WTC11 (cell line): ENCODE results near the gene C11orf65.

ENCODE experiments used
- ATF1 ChIP-seq: sonication (generic); formaldehyde crosslinking; IDR thresholded peaks from 2 replicates; pipeline ENCODE4 v1.8.1; 2023; ENCODE audit warnings: mild to moderate bottlenecking, moderate library complexity, missing genetic modification reagents
- CREB1 ChIP-seq: sonication (generic); formaldehyde crosslinking; IDR thresholded peaks from 2 replicates; pipeline ENCODE4 v1.8.0; 2023; ENCODE audit warnings: mild to moderate bottlenecking, missing genetic modification reagents
- KAT7 ChIP-seq: sonication (generic); formaldehyde crosslinking; IDR thresholded peaks from 2 replicates; pipeline ENCODE4 v1.8.1; 2023; ENCODE audit warnings: missing genetic modification reagents, mild to moderate bottlenecking, borderline replicate concordance
- NFYB ChIP-seq: sonication (generic); formaldehyde crosslinking; conservative IDR thresholded peaks from 2 replicates; pipeline ENCODE4 v1.8.0; 2022; ENCODE audit warnings: low read depth, missing genetic modification reagents
- TCF7 ChIP-seq: sonication (generic); formaldehyde crosslinking; IDR thresholded peaks from 2 replicates; pipeline ENCODE4 v1.8.0; 2022; ENCODE audit warnings: mild to moderate bottlenecking, low read depth, missing genetic modification reagents, moderate library complexity
- ZNF138 ChIP-seq: sonication (generic); formaldehyde crosslinking; conservative IDR thresholded peaks from 2 replicates; pipeline ENCODE4 v1.8.1; 2022; ENCODE audit warnings: mild to moderate bottlenecking, moderate library complexity, missing genetic modification reagents
- ZNF423 ChIP-seq: fragments of 250-450 bp; sonication (Bioruptor Pico); IDR thresholded peaks from 2 replicates; pipeline ENCODE4 v2.1.2; 2022; ENCODE audit warnings: mild to moderate bottlenecking, moderate library complexity
- TF ChIP-seq, protein P1 (sequence below): fragments of 200-600 bp; IDR thresholded peaks from 2 replicates; pipeline ENCODE4 v1.8.0; 2022; ENCODE audit warnings: antibody characterized with exemption
- TF ChIP-seq, protein P2 (sequence below): sonication (generic); formaldehyde crosslinking; IDR thresholded peaks from 2 replicates; pipeline ENCODE4 v1.8.1; 2023; ENCODE audit warnings: mild to moderate bottlenecking, missing genetic modification reagents
- TF ChIP-seq, protein P3 (sequence below): sonication (generic); formaldehyde crosslinking; IDR thresholded peaks from 2 replicates; pipeline ENCODE4 v1.8.1; 2023; ENCODE audit warnings: mild to moderate bottlenecking, missing genetic modification reagents, borderline replicate concordance
- TF ChIP-seq, protein P4 (sequence below): sonication (generic); formaldehyde crosslinking; IDR thresholded peaks from 2 replicates; pipeline ENCODE4 v1.8.1; 2022; ENCODE audit warnings: missing genetic modification reagents, borderline replicate concordance
- TF ChIP-seq, protein P5 (sequence below): sonication (generic); formaldehyde crosslinking; IDR thresholded peaks from 2 replicates; pipeline ENCODE4 v1.8.0; 2022; ENCODE audit warnings: mild to moderate bottlenecking, missing genetic modification reagents

DNA sequence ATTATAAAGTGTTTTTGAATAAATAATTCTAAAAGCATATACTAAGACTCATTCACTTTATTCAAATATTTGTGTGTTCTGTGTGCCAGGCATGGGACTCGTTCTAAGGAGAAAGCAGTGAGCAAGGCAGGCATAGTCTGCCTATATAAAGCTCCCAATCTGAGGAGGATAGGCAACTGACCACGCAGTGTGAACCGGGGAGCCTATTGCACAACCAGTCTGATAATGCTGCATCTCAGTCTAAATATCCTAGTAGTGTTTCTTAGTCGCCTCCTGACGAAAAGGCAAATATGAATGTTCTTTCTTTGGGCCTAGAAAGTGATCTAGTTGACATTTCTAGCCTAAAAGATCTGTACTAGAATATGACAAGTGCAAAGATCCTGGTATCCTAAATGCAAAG is 98.3 kb downstream of the C11orf65 start:
- TF ChIP-seq, protein P1, sequence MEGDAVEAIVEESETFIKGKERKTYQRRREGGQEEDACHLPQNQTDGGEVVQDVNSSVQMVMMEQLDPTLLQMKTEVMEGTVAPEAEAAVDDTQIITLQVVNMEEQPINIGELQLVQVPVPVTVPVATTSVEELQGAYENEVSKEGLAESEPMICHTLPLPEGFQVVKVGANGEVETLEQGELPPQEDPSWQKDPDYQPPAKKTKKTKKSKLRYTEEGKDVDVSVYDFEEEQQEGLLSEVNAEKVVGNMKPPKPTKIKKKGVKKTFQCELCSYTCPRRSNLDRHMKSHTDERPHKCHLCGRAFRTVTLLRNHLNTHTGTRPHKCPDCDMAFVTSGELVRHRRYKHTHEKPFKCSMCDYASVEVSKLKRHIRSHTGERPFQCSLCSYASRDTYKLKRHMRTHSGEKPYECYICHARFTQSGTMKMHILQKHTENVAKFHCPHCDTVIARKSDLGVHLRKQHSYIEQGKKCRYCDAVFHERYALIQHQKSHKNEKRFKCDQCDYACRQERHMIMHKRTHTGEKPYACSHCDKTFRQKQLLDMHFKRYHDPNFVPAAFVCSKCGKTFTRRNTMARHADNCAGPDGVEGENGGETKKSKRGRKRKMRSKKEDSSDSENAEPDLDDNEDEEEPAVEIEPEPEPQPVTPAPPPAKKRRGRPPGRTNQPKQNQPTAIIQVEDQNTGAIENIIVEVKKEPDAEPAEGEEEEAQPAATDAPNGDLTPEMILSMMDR, result no peak
- no peak for TF ChIP-seq KAT7 (CRISPR knock-in tag)
- TF ChIP-seq, protein P2, sequence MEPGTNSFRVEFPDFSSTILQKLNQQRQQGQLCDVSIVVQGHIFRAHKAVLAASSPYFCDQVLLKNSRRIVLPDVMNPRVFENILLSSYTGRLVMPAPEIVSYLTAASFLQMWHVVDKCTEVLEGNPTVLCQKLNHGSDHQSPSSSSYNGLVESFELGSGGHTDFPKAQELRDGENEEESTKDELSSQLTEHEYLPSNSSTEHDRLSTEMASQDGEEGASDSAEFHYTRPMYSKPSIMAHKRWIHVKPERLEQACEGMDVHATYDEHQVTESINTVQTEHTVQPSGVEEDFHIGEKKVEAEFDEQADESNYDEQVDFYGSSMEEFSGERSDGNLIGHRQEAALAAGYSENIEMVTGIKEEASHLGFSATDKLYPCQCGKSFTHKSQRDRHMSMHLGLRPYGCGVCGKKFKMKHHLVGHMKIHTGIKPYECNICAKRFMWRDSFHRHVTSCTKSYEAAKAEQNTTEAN, result no peak
- TF ChIP-seq ATF1, result no peak
- TF ChIP-seq CREB1 (CRISPR knock-in tag), result no peak
- no peak for TF ChIP-seq ZNF423
- TF ChIP-seq TCF7 (CRISPR knock-in tag), result no peak
- TF ChIP-seq, protein P3, sequence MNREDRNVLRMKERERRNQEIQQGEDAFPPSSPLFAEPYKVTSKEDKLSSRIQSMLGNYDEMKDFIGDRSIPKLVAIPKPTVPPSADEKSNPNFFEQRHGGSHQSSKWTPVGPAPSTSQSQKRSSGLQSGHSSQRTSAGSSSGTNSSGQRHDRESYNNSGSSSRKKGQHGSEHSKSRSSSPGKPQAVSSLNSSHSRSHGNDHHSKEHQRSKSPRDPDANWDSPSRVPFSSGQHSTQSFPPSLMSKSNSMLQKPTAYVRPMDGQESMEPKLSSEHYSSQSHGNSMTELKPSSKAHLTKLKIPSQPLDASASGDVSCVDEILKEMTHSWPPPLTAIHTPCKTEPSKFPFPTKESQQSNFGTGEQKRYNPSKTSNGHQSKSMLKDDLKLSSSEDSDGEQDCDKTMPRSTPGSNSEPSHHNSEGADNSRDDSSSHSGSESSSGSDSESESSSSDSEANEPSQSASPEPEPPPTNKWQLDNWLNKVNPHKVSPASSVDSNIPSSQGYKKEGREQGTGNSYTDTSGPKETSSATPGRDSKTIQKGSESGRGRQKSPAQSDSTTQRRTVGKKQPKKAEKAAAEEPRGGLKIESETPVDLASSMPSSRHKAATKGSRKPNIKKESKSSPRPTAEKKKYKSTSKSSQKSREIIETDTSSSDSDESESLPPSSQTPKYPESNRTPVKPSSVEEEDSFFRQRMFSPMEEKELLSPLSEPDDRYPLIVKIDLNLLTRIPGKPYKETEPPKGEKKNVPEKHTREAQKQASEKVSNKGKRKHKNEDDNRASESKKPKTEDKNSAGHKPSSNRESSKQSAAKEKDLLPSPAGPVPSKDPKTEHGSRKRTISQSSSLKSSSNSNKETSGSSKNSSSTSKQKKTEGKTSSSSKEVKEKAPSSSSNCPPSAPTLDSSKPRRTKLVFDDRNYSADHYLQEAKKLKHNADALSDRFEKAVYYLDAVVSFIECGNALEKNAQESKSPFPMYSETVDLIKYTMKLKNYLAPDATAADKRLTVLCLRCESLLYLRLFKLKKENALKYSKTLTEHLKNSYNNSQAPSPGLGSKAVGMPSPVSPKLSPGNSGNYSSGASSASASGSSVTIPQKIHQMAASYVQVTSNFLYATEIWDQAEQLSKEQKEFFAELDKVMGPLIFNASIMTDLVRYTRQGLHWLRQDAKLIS, result no peak
- TF ChIP-seq, protein P4, sequence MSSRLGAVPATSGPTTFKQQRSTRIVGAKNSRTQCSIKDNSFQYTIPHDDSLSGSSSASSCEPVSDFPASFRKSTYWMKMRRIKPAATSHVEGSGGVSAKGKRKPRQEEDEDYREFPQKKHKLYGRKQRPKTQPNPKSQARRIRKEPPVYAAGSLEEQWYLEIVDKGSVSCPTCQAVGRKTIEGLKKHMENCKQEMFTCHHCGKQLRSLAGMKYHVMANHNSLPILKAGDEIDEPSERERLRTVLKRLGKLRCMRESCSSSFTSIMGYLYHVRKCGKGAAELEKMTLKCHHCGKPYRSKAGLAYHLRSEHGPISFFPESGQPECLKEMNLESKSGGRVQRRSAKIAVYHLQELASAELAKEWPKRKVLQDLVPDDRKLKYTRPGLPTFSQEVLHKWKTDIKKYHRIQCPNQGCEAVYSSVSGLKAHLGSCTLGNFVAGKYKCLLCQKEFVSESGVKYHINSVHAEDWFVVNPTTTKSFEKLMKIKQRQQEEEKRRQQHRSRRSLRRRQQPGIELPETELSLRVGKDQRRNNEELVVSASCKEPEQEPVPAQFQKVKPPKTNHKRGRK (CRISPR knock-in tag), result no peak
- TF ChIP-seq NFYB (CRISPR knock-in tag), result no peak
- TF ChIP-seq ZNF138 (CRISPR knock-in tag), result no peak
- TF ChIP-seq, protein P5, sequence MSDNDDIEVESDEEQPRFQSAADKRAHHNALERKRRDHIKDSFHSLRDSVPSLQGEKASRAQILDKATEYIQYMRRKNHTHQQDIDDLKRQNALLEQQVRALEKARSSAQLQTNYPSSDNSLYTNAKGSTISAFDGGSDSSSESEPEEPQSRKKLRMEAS (CRISPR knock-in tag), result no peak
